GM12878 (cell line): ENCODE results near the gene EPS8L1. TPM values are rescaled to one million over a fixed set of nuclear protein-coding genes. Genes with fewer than 3 reads are reported as not detected.
"Not testable (repeated sequence)": the region's sequence is repeated elsewhere in the genome, so short reads cannot be mapped to it uniquely, and the experiment has no call there.

Experiments
- ATAC-seq: fragments of 200-7000 bp; cut with Tn5 transposase; 3 replicates; pipeline ENCODE4 v1.9.1; 2020; ENCODE audit warnings: mild to moderate bottlenecking, moderate library complexity
- BruUV-seq: library from RNA; stranded (reverse); fragments of 400-500 nt; replicated peaks from 2 replicates; lab custom pipeline; 2021; lab: Mats Ljungman, UMichigan
- CTCF ChIA-PET: fragments of 300-600 bp; sonication (Branson Sonifier 250); formaldehyde crosslinking; extraction: SDS; loops from one replicate; lab custom pipeline; 2021; ENCODE audit warnings: inconsistent platforms; lab: Yijun Ruan, JAX
- POLR2A ChIA-PET: fragments of 350-600 bp; formaldehyde crosslinking; extraction: SDS; loops from one replicate; lab custom pipeline; 2021; ENCODE audit warnings: inconsistent platforms; lab: Charles Lee
- RAD21 ChIA-PET: fragments of 300-600 bp; sonication (Branson Sonifier 250); formaldehyde crosslinking; loops from one replicate; lab custom pipeline; 2023; ENCODE audit warnings: antibody characterized with exemption; ENCODE audit not compliant: unreplicated experiment; lab: Charles Lee
- SMC1A ChIA-PET: fragments of 300-600 bp; sonication (Branson Sonifier 250); formaldehyde crosslinking; loops from one replicate; lab custom pipeline; 2023; ENCODE audit not compliant: unreplicated experiment, uncharacterized antibody; lab: Charles Lee
- DNase-seq: peaks from one replicate; pipeline ENCODE4 v3.0.0-alpha.2; 2011; ENCODE audit warnings: low read depth, low spot score
- FAIRE-seq: peaks from 3 replicates; lab custom pipeline; 2011; peaks lifted over from hg19 to GRCh38; lab: Jason Lieb, UNC
- H2AFZ ChIP-seq: 2 replicates; pipeline ENCODE4 v1.6.0; 2011; ENCODE audit warnings: low read depth, low read length, control low read depth; ENCODE audit not compliant: control insufficient read depth
- H3K27ac ChIP-seq: 2 replicates; pipeline ENCODE4 v1.5.1; 2011; ENCODE audit warnings: control low read depth; ENCODE audit not compliant: control insufficient read depth, insufficient read depth
- H3K27me3 ChIP-seq, 2 experiments: replicated peaks in 1 of 2; 2 replicates each; pipeline versions ENCODE4 v1.6.0 to v1.6.1; 2011; ENCODE audit warnings: low read length in 1 of 2; ENCODE audit not compliant: control insufficient read depth in 2 of 2, insufficient read depth in 2 of 2
- H3K36me3 ChIP-seq, 2 experiments: 2 replicates each; pipeline ENCODE4 v1.5.1; 2011; ENCODE audit warnings: low read length in 1 of 2; ENCODE audit not compliant: control insufficient read depth in 2 of 2, insufficient read depth in 2 of 2
- H3K4me1 ChIP-seq: 2 replicates; pipeline ENCODE4 v1.6.1; 2011; ENCODE audit warnings: mild to moderate bottlenecking, low read length, moderate library complexity, mixed read lengths; ENCODE audit not compliant: control insufficient read depth, insufficient read depth
- H3K4me2 ChIP-seq: 2 replicates; pipeline ENCODE4 v1.6.0; 2011; ENCODE audit warnings: control low read depth; ENCODE audit not compliant: control insufficient read depth, insufficient read depth
- H3K4me3 ChIP-seq: fragments of 200-600 bp; sonication (generic); 2 replicates; pipeline ENCODE4 v1.5.1; 2016
- H3K79me2 ChIP-seq: 2 replicates; pipeline ENCODE4 v1.6.0; 2011; ENCODE audit warnings: low read length; ENCODE audit not compliant: control insufficient read depth, insufficient read depth
- H3K9ac ChIP-seq: 2 replicates; pipeline ENCODE4 v1.8.0; 2011; ENCODE audit warnings: low read length, control low read depth, mixed read lengths; ENCODE audit not compliant: control insufficient read depth, insufficient read depth
- H3K9me3 ChIP-seq: replicated peaks from 3 replicates; pipeline ENCODE4 v1.5.1; 2011; ENCODE audit warnings: mild to moderate bottlenecking, low read length; ENCODE audit not compliant: control insufficient read depth, insufficient read depth
- H4K20me1 ChIP-seq: 2 replicates; pipeline ENCODE4 v1.6.0; 2011; ENCODE audit not compliant: control insufficient read depth, insufficient read depth
- ATF7 ChIP-seq: fragments of 450-650 bp; IDR thresholded peaks from 2 replicates; pipeline ENCODE4 v1.6.1; 2016; ENCODE audit warnings: low read depth, mild to moderate bottlenecking
- MEF2B ChIP-seq: fragments of 450-650 bp; IDR thresholded peaks from 2 replicates; pipeline ENCODE4 v1.6.1; 2018; ENCODE audit warnings: mild to moderate bottlenecking, moderate library complexity; ENCODE audit not compliant: partially characterized antibody, poor library complexity, severe bottlenecking
- ZBED1 ChIP-seq: IDR thresholded peaks from 2 replicates; pipeline ENCODE4 v1.6.1; 2016; ENCODE audit warnings: borderline replicate concordance
- WGBS: methylation state at CpG from one replicate; pipeline ENCODE4 v1.1.6; 2016; ENCODE audit warnings: low lambda C conversion rate; ENCODE audit not compliant: insufficient replicate concordance, insufficient coverage; ENCODE audit errors: missing lambda C conversion rate; 5-methylcytosine and 5-hydroxymethylcytosine counted together
- in situ Hi-C: fragments of 300-500 bp; cut with MboI; formaldehyde crosslinking; loops from 9 replicates; pipeline ENCODE4 v1.14.3; 2018; ENCODE audit warnings: mixed read lengths
- intact Hi-C: fragments of 100-400 bp; cut with micrococcal nuclease; formaldehyde crosslinking; loops from one replicate; pipeline ENCODE4 v1.14.2; 2022; ENCODE audit not compliant: unreplicated experiment
- polyA plus RNA-seq, 11 experiments: library from polyadenylated mRNA; depleted of rRNA in 4 of 11; unstranded in 6 of 11; stranded (reverse) in 5 of 11; fragments of >200 nt; fragmentation: Nextera tagmentation in 4 of 11; fragmentation: Illumina TruSeq in 1 of 11; extraction: Ambion mirVana in 4 of 11; extraction: Trizol in 1 of 11; gene quantifications; 1 replicate in 1 of 11; 2 replicates in 10 of 11; pipeline versions ENCODE4 v1.2.1 to v1.2.3, GENCODE V29; 2011 to 2016; ENCODE audit warnings: inconsistent platforms in 2 of 11, missing spikeins in 2 of 11, low read depth in 1 of 11
- total RNA-seq, 4 experiments: library from RNA; depleted of rRNA in 3 of 4; stranded (reverse); fragments of >200 nt in 3 of 4; fragmentation: Illumina TruSeq in 1 of 4; extraction: Trizol in 1 of 4; gene quantifications; 2 replicates each; pipeline versions ENCODE4 v1.2.1 to v1.2.3, GENCODE V29; 2013 to 2021

EPS8L1 gene
- total and polyA plus RNA-seq, 10 of the 15 experiments (the other 5 are each of a cell fraction or from before 2014, with no cell fraction given), result 0.68 to 2.2 (median 0.96) TPM; not detected in 2

- POLR2A ChIA-PET, result no interaction called here
- CTCF ChIA-PET, result no interaction called here
- Histone ChIP-seq H4K20me1 (no peaks in the 10 kb centered on the region), H3K4me2 (no peak overlapping the region), H3K27me3 (no peaks in the 10 kb centered on the region), H2AFZ (no peak overlapping the region), H3K79me2 (no peaks in the 10 kb centered on the region), H3K9me3 (no peaks in the 10 kb centered on the region)
- BruUV-seq, result no TSS peak
- intact Hi-C loops (no loop called here), in situ Hi-C loops (no loop called here)
- DNase-seq, result no peak
- 73% methylated on average over 16 of the region's 22 CpGs for WGBS
- TF ChIP-seq ATF7 (no peak), MEF2B (no peak), ZBED1 (no peak)
- TF ChIP-seq, all 136 proteins: peak for 0
- ATAC-seq, result no peak
- H3K4me3 ChIP-seq, result no peak overlapping the region
- H3K36me3 ChIP-seq, result no peaks in the 10 kb centered on the region
- no peak overlapping the region for H3K27ac ChIP-seq
- no peak overlapping the region for H3K9ac ChIP-seq
- ChIA-PET RAD21 (no interaction called here), SMC1A (no interaction called here)
- no peaks in the 10 kb centered on the region for H3K4me1 ChIP-seq
- no peak for FAIRE-seq
Measured at GRCh38 chr19:55032170-55032800, 43.4 kb upstream of the EPS8L1 start.

GRCh38 chr19:55032976-55033643 lies 42.6 kb upstream of the EPS8L1 start:
- H3K27ac ChIP-seq, in situ Hi-C loops, H3K4me2 ChIP-seq, H3K79me2 ChIP-seq, H3K27me3 ChIP-seq, H3K4me1 ChIP-seq, H2AFZ ChIP-seq, FAIRE-seq, H3K9ac ChIP-seq, RAD21 ChIA-PET, H3K9me3 ChIP-seq, SMC1A ChIA-PET, CTCF ChIA-PET, ATAC-seq, H3K4me3 ChIP-seq, intact Hi-C loops, POLR2A ChIA-PET, H3K36me3 ChIP-seq, DNase-seq, H4K20me1 ChIP-seq, BruUV-seq: not testable (repeated sequence)
- 87% methylated on average over 26 of the region's 70 CpGs for WGBS
